ENCODE data around the gene PDE2A. TPM values are rescaled to one million over a fixed set of nuclear protein-coding genes. Genes with fewer than 3 reads are reported as not detected.
A peak's percentile ranks its signal among the peaks of the same experiment; 100 is the strongest.

Gene PDE2A
- total and polyA plus RNA-seq, 10 of the 15 experiments (the other 5 are each of a cell fraction or from before 2014, with no cell fraction given) = 0.06 to 0.15 (median 0.11) TPM; not detected in 6

DNA sequence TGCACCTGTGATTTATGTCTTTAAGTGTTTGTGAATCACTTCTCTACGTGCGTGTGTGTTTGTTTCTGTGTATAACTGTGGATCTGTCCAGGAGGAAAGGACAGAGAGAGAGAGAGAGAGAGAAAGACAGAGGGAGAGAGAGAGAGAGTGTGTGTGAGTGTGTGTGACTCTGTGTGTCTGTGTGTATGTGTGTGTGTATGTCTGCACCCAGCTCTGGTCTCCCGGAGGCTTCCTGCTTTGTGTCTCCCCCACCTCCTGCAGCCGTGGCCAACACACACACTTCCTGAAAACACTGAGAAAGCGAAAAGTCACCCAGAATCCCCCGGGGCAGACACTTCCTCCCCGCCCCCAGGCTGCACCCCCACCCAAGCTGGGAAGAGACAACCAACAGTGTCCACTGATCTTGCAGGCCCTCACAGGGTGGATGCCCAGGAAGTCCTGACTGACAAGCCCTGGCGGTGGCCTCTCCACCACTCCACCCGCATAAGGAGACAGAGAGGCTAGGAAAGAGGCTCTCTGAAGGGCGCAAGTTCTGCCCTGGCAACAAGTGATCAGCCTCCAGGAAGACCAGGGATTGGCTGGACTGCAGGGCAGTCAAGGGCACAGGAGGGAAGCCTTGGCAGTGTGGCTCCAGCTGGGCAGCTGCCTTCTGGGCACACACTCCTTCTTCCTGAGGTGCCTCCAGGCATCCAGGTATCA lies 48.0 kb upstream of the PDE2A start (continued):
- TF ChIP-seq PML (IDR thresholded peaks at IDR 0.05; ENCODE audit: low read length) = no peak
- no peak for TF ChIP-seq TCF7 (IDR thresholded peaks at IDR 0.05; ENCODE audit: borderline replicate concordance)
- no peak for TF ChIP-seq MTA3 (IDR thresholded peaks at IDR 0.05; ENCODE audit: borderline replicate concordance, low read length)
- peak; percentile 100 for TF ChIP-seq RFX5 (IDR thresholded peaks at IDR 0.05; ENCODE audit: low read depth, low read length)
- TF ChIP-seq DPF2 (IDR thresholded peaks at IDR 0.05) = no peak
- no peak for TF ChIP-seq BRCA1 (IDR thresholded peaks at IDR 0.05; ENCODE audit: low read depth, low read length)
- TF ChIP-seq ZBED1 (IDR thresholded peaks at IDR 0.05; ENCODE audit: borderline replicate concordance) = no peak
- TF ChIP-seq, protein P1, sequence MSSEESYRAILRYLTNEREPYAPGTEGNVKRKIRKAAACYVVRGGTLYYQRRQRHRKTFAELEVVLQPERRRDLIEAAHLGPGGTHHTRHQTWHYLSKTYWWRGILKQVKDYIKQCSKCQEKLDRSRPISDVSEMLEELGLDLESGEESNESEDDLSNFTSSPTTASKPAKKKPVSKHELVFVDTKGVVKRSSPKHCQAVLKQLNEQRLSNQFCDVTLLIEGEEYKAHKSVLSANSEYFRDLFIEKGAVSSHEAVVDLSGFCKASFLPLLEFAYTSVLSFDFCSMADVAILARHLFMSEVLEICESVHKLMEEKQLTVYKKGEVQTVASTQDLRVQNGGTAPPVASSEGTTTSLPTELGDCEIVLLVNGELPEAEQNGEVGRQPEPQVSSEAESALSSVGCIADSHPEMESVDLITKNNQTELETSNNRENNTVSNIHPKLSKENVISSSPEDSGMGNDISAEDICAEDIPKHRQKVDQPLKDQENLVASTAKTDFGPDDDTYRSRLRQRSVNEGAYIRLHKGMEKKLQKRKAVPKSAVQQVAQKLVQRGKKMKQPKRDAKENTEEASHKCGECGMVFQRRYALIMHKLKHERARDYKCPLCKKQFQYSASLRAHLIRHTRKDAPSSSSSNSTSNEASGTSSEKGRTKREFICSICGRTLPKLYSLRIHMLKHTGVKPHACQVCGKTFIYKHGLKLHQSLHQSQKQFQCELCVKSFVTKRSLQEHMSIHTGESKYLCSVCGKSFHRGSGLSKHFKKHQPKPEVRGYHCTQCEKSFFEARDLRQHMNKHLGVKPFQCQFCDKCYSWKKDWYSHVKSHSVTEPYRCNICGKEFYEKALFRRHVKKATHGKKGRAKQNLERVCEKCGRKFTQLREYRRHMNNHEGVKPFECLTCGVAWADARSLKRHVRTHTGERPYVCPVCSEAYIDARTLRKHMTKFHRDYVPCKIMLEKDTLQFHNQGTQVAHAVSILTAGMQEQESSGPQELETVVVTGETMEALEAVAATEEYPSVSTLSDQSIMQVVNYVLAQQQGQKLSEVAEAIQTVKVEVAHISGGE (CRISPR knock-in tag; IDR thresholded peaks at IDR 0.05) = no peak
- no peak for TF ChIP-seq POU2F2 (IDR thresholded peaks at IDR 0.05; ENCODE audit: borderline replicate concordance, low read depth, low read length)

DNA sequence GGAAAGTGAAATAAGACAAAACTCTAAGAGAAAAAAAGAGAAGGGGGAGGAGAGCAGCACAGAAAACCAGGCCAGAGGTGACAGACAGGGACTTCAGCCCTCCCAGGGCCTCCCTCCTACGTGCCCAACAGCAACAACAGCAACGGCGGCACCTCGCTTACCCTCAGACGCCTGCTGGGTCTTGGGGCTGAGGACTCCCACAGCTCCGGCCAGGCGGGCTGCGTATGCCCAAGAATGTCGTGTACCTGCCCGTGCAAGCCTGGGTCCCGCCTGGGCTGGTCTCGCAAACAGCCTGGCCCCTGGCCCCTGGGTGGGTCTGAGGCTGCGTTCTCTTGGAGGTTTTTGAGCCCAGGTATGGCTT lies 47.4 kb upstream of the PDE2A start:
- SMC1A ChIA-PET (ENCODE audit: uncharacterized antibody, unreplicated experiment) = interaction anchor here (1.3 to 12.0 kb wide), 4 partner anchors 16 to 456 kb away, joined by 3 to 185 read pairs (median 21); partner anchors contain the start of gene STARD10
- Histone ChIP-seq H3K9me3 (replicated peaks; ENCODE audit: control insufficient read depth, insufficient read depth, low read length) (no peaks in the 10 kb centered on the region), H3K36me3 (ENCODE audit: control insufficient read depth in 2 of 2, insufficient read depth in 2 of 2, low read length in 1 of 2) (peaks cover 20 to 40% of the 10 kb centered on the region in 2 experiments), H3K79me2 (ENCODE audit: control insufficient read depth, insufficient read depth, low read length) (peaks cover 83% of the 10 kb centered on the region), H2AFZ (ENCODE audit: control insufficient read depth, low read depth, low read length) (peak overlapping the region; percentile 98), H3K27me3 (replicated peaks in 1 of 2; ENCODE audit: control insufficient read depth in 2 of 2, insufficient read depth in 2 of 2, low read length in 1 of 2) (no peaks in the 10 kb centered on the region), H3K4me2 (ENCODE audit: control insufficient read depth, insufficient read depth) (peak overlapping the region; percentile 92), H3K4me3 (peak overlapping the region; percentile 85), H4K20me1 (ENCODE audit: control insufficient read depth, insufficient read depth) (peaks cover 6% of the 10 kb centered on the region; the same call in 1 of the 2 replicates), H3K4me1 (ENCODE audit: control insufficient read depth, insufficient read depth, low read length) (peaks cover 49% of the 10 kb centered on the region), H3K27ac (ENCODE audit: control insufficient read depth, insufficient read depth) (peak overlapping the region; percentile 92), H3K9ac (ENCODE audit: control insufficient read depth, insufficient read depth, low read length) (peak overlapping the region; percentile 83)
- FAIRE-seq = no peak
- POLR2A ChIA-PET = interaction anchor here (1.4 to 3.2 kb wide), 5 partner anchors 15 to 94 kb away, joined by 3 to 7 read pairs (median 5); no protein-coding TSS in a partner anchor
- RAD21 ChIA-PET (ENCODE audit: unreplicated experiment) = interaction anchor here (0.6 to 13.9 kb wide), 7 partner anchors 17 to 499 kb away, joined by 3 to 256 read pairs (median 6); partner anchors contain the start of gene STARD10
- CTCF ChIA-PET = interaction anchor here (2.1 to 18.4 kb wide), 3 partner anchors 19 to 91 kb away, joined by 13 to 469 read pairs (median 154); partner anchors contain the start of genes ATG16L2 and STARD10
- TSS peak; percentile 73 for BruUV-seq (replicated peaks)
- whole genome bisulfite sequencing (ENCODE audit: insufficient coverage, insufficient replicate concordance, low lambda C conversion rate, missing lambda C conversion rate) = under 1% methylated on average over 13 of the region's 13 CpGs
- in situ Hi-C loops (cut with MboI) = loop anchor here (10.0 kb wide), 2 partner anchors 73 to 453 kb away; partner anchors contain the start of gene STARD10
- intact Hi-C loops (cut with micrococcal nuclease; ENCODE audit: unreplicated experiment) = no loop called here
- no peak for DNase-seq (ENCODE audit: low read depth, low spot score)
- peak; percentile 8; the same call in 2 of the 3 replicates for ATAC-seq
- TF ChIP-seq, protein P2, sequence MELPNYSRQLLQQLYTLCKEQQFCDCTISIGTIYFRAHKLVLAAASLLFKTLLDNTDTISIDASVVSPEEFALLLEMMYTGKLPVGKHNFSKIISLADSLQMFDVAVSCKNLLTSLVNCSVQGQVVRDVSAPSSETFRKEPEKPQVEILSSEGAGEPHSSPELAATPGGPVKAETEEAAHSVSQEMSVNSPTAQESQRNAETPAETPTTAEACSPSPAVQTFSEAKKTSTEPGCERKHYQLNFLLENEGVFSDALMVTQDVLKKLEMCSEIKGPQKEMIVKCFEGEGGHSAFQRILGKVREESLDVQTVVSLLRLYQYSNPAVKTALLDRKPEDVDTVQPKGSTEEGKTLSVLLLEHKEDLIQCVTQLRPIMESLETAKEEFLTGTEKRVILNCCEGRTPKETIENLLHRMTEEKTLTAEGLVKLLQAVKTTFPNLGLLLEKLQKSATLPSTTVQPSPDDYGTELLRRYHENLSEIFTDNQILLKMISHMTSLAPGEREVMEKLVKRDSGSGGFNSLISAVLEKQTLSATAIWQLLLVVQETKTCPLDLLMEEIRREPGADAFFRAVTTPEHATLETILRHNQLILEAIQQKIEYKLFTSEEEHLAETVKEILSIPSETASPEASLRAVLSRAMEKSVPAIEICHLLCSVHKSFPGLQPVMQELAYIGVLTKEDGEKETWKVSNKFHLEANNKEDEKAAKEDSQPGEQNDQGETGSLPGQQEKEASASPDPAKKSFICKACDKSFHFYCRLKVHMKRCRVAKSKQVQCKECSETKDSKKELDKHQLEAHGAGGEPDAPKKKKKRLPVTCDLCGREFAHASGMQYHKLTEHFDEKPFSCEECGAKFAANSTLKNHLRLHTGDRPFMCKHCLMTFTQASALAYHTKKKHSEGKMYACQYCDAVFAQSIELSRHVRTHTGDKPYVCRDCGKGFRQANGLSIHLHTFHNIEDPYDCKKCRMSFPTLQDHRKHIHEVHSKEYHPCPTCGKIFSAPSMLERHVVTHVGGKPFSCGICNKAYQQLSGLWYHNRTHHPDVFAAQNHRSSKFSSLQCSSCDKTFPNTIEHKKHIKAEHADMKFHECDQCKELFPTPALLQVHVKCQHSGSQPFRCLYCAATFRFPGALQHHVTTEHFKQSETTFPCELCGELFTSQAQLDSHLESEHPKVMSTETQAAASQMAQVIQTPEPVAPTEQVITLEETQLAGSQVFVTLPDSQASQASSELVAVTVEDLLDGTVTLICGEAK (IDR thresholded peaks at IDR 0.05; ENCODE audit: borderline replicate concordance) = peak; percentile 47; the same call in 1 of the 2 replicates
- TF ChIP-seq, protein P3, sequence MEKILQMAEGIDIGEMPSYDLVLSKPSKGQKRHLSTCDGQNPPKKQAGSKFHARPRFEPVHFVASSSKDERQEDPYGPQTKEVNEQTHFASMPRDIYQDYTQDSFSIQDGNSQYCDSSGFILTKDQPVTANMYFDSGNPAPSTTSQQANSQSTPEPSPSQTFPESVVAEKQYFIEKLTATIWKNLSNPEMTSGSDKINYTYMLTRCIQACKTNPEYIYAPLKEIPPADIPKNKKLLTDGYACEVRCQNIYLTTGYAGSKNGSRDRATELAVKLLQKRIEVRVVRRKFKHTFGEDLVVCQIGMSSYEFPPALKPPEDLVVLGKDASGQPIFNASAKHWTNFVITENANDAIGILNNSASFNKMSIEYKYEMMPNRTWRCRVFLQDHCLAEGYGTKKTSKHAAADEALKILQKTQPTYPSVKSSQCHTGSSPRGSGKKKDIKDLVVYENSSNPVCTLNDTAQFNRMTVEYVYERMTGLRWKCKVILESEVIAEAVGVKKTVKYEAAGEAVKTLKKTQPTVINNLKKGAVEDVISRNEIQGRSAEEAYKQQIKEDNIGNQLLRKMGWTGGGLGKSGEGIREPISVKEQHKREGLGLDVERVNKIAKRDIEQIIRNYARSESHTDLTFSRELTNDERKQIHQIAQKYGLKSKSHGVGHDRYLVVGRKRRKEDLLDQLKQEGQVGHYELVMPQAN (conservative IDR thresholded peaks at IDR 0.05) = 0 out of 2 replicates have a peak, but pooled peaks have one; percentile 32
